ENCODE measurements around the gene SLC17A1.

DNA sequence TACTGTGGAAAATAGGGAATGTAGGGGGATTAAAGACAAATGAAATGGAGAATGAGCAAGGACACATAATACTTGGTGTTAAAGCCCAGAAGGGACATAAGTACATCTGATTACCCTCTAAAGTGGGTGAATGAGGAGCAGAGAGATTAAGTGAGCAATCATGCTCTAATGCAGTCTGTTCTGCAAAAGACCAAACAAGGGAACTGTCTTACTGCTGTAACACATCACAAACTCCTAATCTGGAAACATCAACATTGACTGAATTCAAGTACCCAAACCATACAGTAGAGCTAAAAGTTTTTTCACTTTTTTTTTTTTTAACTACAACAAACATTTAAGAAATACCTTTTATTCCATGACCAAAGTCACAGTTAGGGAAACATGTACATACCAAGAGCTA, 96.6 kb downstream of the SLC17A1 start:
- TF ChIP-seq, protein P1, sequence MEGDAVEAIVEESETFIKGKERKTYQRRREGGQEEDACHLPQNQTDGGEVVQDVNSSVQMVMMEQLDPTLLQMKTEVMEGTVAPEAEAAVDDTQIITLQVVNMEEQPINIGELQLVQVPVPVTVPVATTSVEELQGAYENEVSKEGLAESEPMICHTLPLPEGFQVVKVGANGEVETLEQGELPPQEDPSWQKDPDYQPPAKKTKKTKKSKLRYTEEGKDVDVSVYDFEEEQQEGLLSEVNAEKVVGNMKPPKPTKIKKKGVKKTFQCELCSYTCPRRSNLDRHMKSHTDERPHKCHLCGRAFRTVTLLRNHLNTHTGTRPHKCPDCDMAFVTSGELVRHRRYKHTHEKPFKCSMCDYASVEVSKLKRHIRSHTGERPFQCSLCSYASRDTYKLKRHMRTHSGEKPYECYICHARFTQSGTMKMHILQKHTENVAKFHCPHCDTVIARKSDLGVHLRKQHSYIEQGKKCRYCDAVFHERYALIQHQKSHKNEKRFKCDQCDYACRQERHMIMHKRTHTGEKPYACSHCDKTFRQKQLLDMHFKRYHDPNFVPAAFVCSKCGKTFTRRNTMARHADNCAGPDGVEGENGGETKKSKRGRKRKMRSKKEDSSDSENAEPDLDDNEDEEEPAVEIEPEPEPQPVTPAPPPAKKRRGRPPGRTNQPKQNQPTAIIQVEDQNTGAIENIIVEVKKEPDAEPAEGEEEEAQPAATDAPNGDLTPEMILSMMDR (IDR thresholded peaks at IDR 0.05): no peak
- no peak for TF ChIP-seq POLR2A (IDR thresholded peaks at IDR 0.05)

Data from Peyer's patch (tissue), 4 donors.